DND-41 (cell line): ENCODE results near the gene TXNIP.

Experiments used
- ATAC-seq: fragments of 200-7000 bp; cut with Tn5 transposase; 3 replicates; pipeline ENCODE4 v1.9.1; 2021; ENCODE audit warnings: low read depth; ENCODE audit not compliant: insufficient read depth
- DNase-seq: peaks from one replicate; pipeline ENCODE4 v3.0.0-alpha.2; 2020
- H2AFZ ChIP-seq: 2 replicates; pipeline ENCODE4 v1.6.0; 2012; ENCODE audit warnings: low read depth, low read length
- H3K27ac ChIP-seq: 2 replicates; pipeline ENCODE4 v1.5.1; 2012; ENCODE audit warnings: low read length, inconsistent platforms
- H3K27me3 ChIP-seq: fragments of 200-600 bp; sonication (generic); 2 replicates; pipeline ENCODE4 v1.6.0; 2012; ENCODE audit warnings: low read length, mild to moderate bottlenecking, inconsistent platforms; ENCODE audit not compliant: insufficient read depth, poor library complexity
- H3K36me3 ChIP-seq: 2 replicates; pipeline ENCODE4 v1.5.1; 2012; ENCODE audit warnings: low read length, inconsistent platforms; ENCODE audit not compliant: insufficient read depth
- H3K4me1 ChIP-seq: 2 replicates; pipeline ENCODE4 v1.5.1; 2012; ENCODE audit warnings: mild to moderate bottlenecking, low read length; ENCODE audit not compliant: insufficient read depth
- H3K4me2 ChIP-seq: 2 replicates; pipeline ENCODE4 v1.6.0; 2012; ENCODE audit warnings: mild to moderate bottlenecking, moderate library complexity, low read length, inconsistent platforms; ENCODE audit not compliant: insufficient read depth
- H3K4me3 ChIP-seq, 2 experiments: fragments of 200-600 bp in 1 of 2; shearing (Covaris generic) in 1 of 2; 2 replicates each; pipeline ENCODE4 v1.5.1; 2012 to 2016; ENCODE audit warnings: inconsistent platforms in 2 of 2, low read length in 2 of 2, mild to moderate bottlenecking in 2 of 2, low read depth in 1 of 2, moderate library complexity in 1 of 2
- H3K79me2 ChIP-seq: 2 replicates; pipeline ENCODE4 v1.6.0; 2012; ENCODE audit warnings: low read length, inconsistent platforms; ENCODE audit not compliant: insufficient read depth
- H3K9ac ChIP-seq: 2 replicates; pipeline ENCODE4 v1.6.0; 2012; ENCODE audit warnings: low read depth, mild to moderate bottlenecking, inconsistent platforms, low read length, moderate library complexity
- H3K9me3 ChIP-seq: 2 replicates; pipeline ENCODE4 v1.5.1; 2012; ENCODE audit warnings: low read length, moderate library complexity, mild to moderate bottlenecking, inconsistent platforms; ENCODE audit not compliant: insufficient read depth, severe bottlenecking
- H4K20me1 ChIP-seq: 2 replicates; pipeline ENCODE4 v1.6.0; 2012; ENCODE audit warnings: low read length; ENCODE audit not compliant: insufficient read depth
- CTCF ChIP-seq: IDR thresholded peaks from 2 replicates; pipeline ENCODE4 v1.5.1; 2012; ENCODE audit warnings: borderline replicate concordance, low read length, moderate library complexity, mild to moderate bottlenecking; ENCODE audit not compliant: poor library complexity, severe bottlenecking; ENCODE audit errors: extremely low read depth
- EZH2 ChIP-seq: IDR thresholded peaks from 3 replicates; pipeline ENCODE4 v1.6.1; 2012; ENCODE audit warnings: borderline replicate concordance, low read depth, mild to moderate bottlenecking, moderate library complexity, low read length, inconsistent platforms; ENCODE audit not compliant: severe bottlenecking

Gene TXNIP

GRCh38 chr1:146007489-146008133 is 11.2 kb upstream of the TXNIP start:
- H3K9ac ChIP-seq: peak overlapping the region; percentile 51; the same call in 1 of the 2 replicates
- peak overlapping the region; percentile 96 for H3K27ac ChIP-seq
- no peaks in the 10 kb centered on the region for H4K20me1 ChIP-seq
- ATAC-seq: no peak
- peaks cover 16% of the 10 kb centered on the region for H3K4me1 ChIP-seq
- no peaks in the 10 kb centered on the region for H3K27me3 ChIP-seq
- no peak overlapping the region for H2AFZ ChIP-seq
- H3K4me2 ChIP-seq: no peak overlapping the region
- TF ChIP-seq EZH2 (no peak), CTCF (no peak)
- H3K9me3 ChIP-seq: no peaks in the 10 kb centered on the region
- no peaks in the 10 kb centered on the region for H3K36me3 ChIP-seq
- H3K4me3 ChIP-seq: no peak overlapping the region
- no peaks in the 10 kb centered on the region for H3K79me2 ChIP-seq
- DNase-seq: no peak

GRCh38 chr1:146001709-146002108 is 5.3 kb upstream of the TXNIP start:
- H3K36me3 ChIP-seq: no peaks in the 10 kb centered on the region
- peaks cover 43% of the 10 kb centered on the region for H3K4me1 ChIP-seq
- DNase-seq (no peak), ATAC-seq (no peak)
- no peak overlapping the region for H3K4me3 ChIP-seq
- H3K79me2 ChIP-seq: 0 out of 2 replicates have a peak, but pooled peaks cover 1% of the 10 kb centered on the region
- H3K27ac ChIP-seq: no peak overlapping the region
- no peak for TF ChIP-seq CTCF
- TF ChIP-seq EZH2: no peak
- no peak overlapping the region for H3K9ac ChIP-seq
- no peak overlapping the region for H3K4me2 ChIP-seq
- no peaks in the 10 kb centered on the region for H3K9me3 ChIP-seq
- no peak overlapping the region for H2AFZ ChIP-seq
- no peaks in the 10 kb centered on the region for H4K20me1 ChIP-seq
- H3K27me3 ChIP-seq: no peaks in the 10 kb centered on the region

- DNase-seq (peak; percentile 39), ATAC-seq (0 out of 3 replicates have a peak, but pooled peaks have one; percentile 11)
- peak overlapping the region; percentile 53; the same call in 1 of the 2 replicates for H2AFZ ChIP-seq
- H3K36me3 ChIP-seq: peaks cover 5% of the 10 kb centered on the region
- peak overlapping the region; percentile 38 for H3K27ac ChIP-seq
- TF ChIP-seq EZH2 (no peak), CTCF (no peak)
- H3K4me3 ChIP-seq: no peak overlapping the region
- H3K9ac ChIP-seq: no peak overlapping the region; the same call in 1 of the 2 replicates
- no peaks in the 10 kb centered on the region for H3K27me3 ChIP-seq
- H3K79me2 ChIP-seq: peaks cover 18% of the 10 kb centered on the region
- H3K4me2 ChIP-seq: no peak overlapping the region
- H3K4me1 ChIP-seq: peaks cover 56% of the 10 kb centered on the region
- H4K20me1 ChIP-seq: no peaks in the 10 kb centered on the region
- H3K9me3 ChIP-seq: no peaks in the 10 kb centered on the region
Measured at GRCh38 chr1:145999321-146000024, 3.1 kb upstream of the TXNIP start.
